ENCODE data around the gene FGF7.

- no peak for TF ChIP-seq POLR2AphosphoS5 (IDR thresholded peaks at IDR 0.05; ENCODE audit: low read depth, low read length)
- TF ChIP-seq POLR2A (IDR thresholded peaks at IDR 0.05; ENCODE audit: low read depth, low read length), result no peak
- TF ChIP-seq POU2F2 (IDR thresholded peaks at IDR 0.05; ENCODE audit: low read depth, low read length), result no peak
- TF ChIP-seq TAF1 (IDR thresholded peaks at IDR 0.05; ENCODE audit: low read depth, low read length), result no peak
- no peak for TF ChIP-seq SPI1 (IDR thresholded peaks at IDR 0.05; ENCODE audit: low read depth, low read length)
- no peak for TF ChIP-seq PAX5 (IDR thresholded peaks at IDR 0.05; ENCODE audit: insufficient read depth, low read length, severe bottlenecking)
Observed at GRCh38 chr15:49418811-49419210, 4.2 kb upstream of the FGF7 start.

Data from GM12891 (cell line).